Measurements from ENCODE around the gene TMEM39B.
"Not testable (repeated sequence)": the region's sequence is repeated elsewhere in the genome, so short reads cannot be mapped to it uniquely, and the experiment has no call there.

The TMEM39B gene

GRCh38 chr1:32071758-32072621 lies 749 bp upstream of the TMEM39B start:
- no peak for DNase-seq

GRCh38 chr1:32073299-32074229 lies 825 bp downstream of the TMEM39B start:
- no peak for DNase-seq

- no peak for DNase-seq
These were observed 2.1 kb downstream of the TMEM39B start for GRCh38 chr1:32074841-32075240.

GRCh38 chr1:32077451-32077850 lies 4.7 kb downstream of the TMEM39B start:
- no peak for DNase-seq

GRCh38 chr1:32082022-32082421 lies 9.3 kb downstream of the TMEM39B start:
- no peak for DNase-seq

GRCh38 chr1:32086381-32086780 lies 13.6 kb downstream of the TMEM39B start:
- DNase-seq, result not testable (repeated sequence)

GRCh38 chr1:32091176-32091575 lies 18.4 kb downstream of the TMEM39B start:
- no peak for DNase-seq

GRCh38 chr1:32091591-32091990 lies 18.9 kb downstream of the TMEM39B start:
- no peak for DNase-seq

- DNase-seq, result no peak
These were observed 22.2 kb downstream of the TMEM39B start for GRCh38 chr1:32094746-32095521.

GRCh38 chr1:32099426-32099825 lies 26.7 kb downstream of the TMEM39B start:
- DNase-seq, result no peak

- no peak for DNase-seq
These were observed 27.6 kb downstream of the TMEM39B start for GRCh38 chr1:32100359-32100758.

GRCh38 chr1:32100807-32101708 lies 28.3 kb downstream of the TMEM39B start:
- DNase-seq, result no peak

- DNase-seq, result no peak
These were observed 31.4 kb downstream of the TMEM39B start for GRCh38 chr1:32104127-32104526.

- no peak for DNase-seq
These were observed 32.6 kb downstream of the TMEM39B start for GRCh38 chr1:32105338-32105737.

GRCh38 chr1:32106663-32107275 lies 34.0 kb downstream of the TMEM39B start:
- DNase-seq, result no peak

GRCh38 chr1:32107742-32108661 lies 35.3 kb downstream of the TMEM39B start, which contains the start of gene KPNA6:
Gene KPNA6, plus strand, starts transcription at chr1:32108056. Its CDS starts 75 bp downstream, at chr1:32108131.
- peak; percentile 83 to 90 for DNase-seq

- DNase-seq, result no peak
These were observed 38.4 kb downstream of the TMEM39B start for GRCh38 chr1:32111040-32111623.

GRCh38 chr1:32111789-32112188 lies 39.0 kb downstream of the TMEM39B start:
- no peak for DNase-seq

GRCh38 chr1:32112806-32113375 lies 40.2 kb downstream of the TMEM39B start:
- DNase-seq, result no peak

Data from hippocampal formation (tissue), 2 donors.